HEK293 (cell line): Measurements from ENCODE around the gene SEMA4B.

Source experiments
- GLI4 ChIP-seq: fragments of 450-650 bp; formaldehyde crosslinking; IDR thresholded peaks from 2 replicates; pipeline ENCODE4 v1.5.1; 2016; ENCODE audit warnings: missing biosample characterization, missing genetic modification characterization
- KLF9 ChIP-seq: fragments of 450-650 bp; formaldehyde crosslinking; IDR thresholded peaks from 2 replicates; pipeline ENCODE4 v1.5.1; 2016; ENCODE audit warnings: missing biosample characterization, missing genetic modification characterization, low read depth
- SCRT1 ChIP-seq: fragments of 450-650 bp; formaldehyde crosslinking; IDR thresholded peaks from 2 replicates; pipeline ENCODE4 v1.5.1; 2016; ENCODE audit warnings: missing biosample characterization, missing genetic modification characterization, borderline replicate concordance
- ZBTB20 ChIP-seq: fragments of 450-650 bp; formaldehyde crosslinking; IDR thresholded peaks from 2 replicates; pipeline ENCODE4 v1.5.1; 2016; ENCODE audit warnings: missing biosample characterization, missing genetic modification characterization
- ZFP69B ChIP-seq: fragments of 450-650 bp; formaldehyde crosslinking; IDR thresholded peaks from 2 replicates; pipeline ENCODE4 v1.5.1; 2016; ENCODE audit warnings: missing biosample characterization, missing genetic modification characterization
- ZNF211 ChIP-seq: fragments of 450-650 bp; formaldehyde crosslinking; IDR thresholded peaks from 2 replicates; pipeline ENCODE4 v1.5.1; 2016; ENCODE audit warnings: low read depth, missing biosample characterization, missing genetic modification characterization
- ZNF239 ChIP-seq: fragments of 450-650 bp; formaldehyde crosslinking; IDR thresholded peaks from 2 replicates; pipeline ENCODE4 v1.5.1; 2016; ENCODE audit warnings: missing biosample characterization, missing genetic modification characterization
- ZNF335 ChIP-seq: fragments of 450-650 bp; formaldehyde crosslinking; conservative IDR thresholded peaks from 2 replicates; pipeline ENCODE4 v1.5.1; 2016; ENCODE audit warnings: missing biosample characterization, missing genetic modification characterization
- ZNF391 ChIP-seq: fragments of 450-650 bp; formaldehyde crosslinking; IDR thresholded peaks from 2 replicates; pipeline ENCODE4 v1.5.1; 2016; ENCODE audit warnings: low read depth, missing biosample characterization, missing genetic modification characterization, borderline replicate concordance
- ZNF423 ChIP-seq: fragments of 450-650 bp; formaldehyde crosslinking; IDR thresholded peaks from 2 replicates; pipeline ENCODE4 v1.5.1; 2016; ENCODE audit warnings: missing biosample characterization, missing genetic modification characterization
- ZNF561 ChIP-seq: fragments of 450-650 bp; IDR thresholded peaks from 2 replicates; pipeline ENCODE4 v1.5.1; 2018; ENCODE audit warnings: missing biosample characterization, missing genetic modification characterization, borderline replicate concordance
- ZNF660 ChIP-seq: fragments of 450-650 bp; IDR thresholded peaks from 2 replicates; pipeline ENCODE4 v1.5.1; 2018; ENCODE audit warnings: missing biosample characterization, mild to moderate bottlenecking, missing genetic modification characterization
- ZNF76 ChIP-seq: fragments of 450-650 bp; formaldehyde crosslinking; IDR thresholded peaks from 2 replicates; pipeline ENCODE4; 2016; ENCODE audit warnings: low read depth, missing biosample characterization, missing genetic modification characterization, borderline replicate concordance
- ZSCAN23 ChIP-seq: fragments of 450-650 bp; formaldehyde crosslinking; IDR thresholded peaks from 2 replicates; pipeline ENCODE4 v1.5.1; 2016; ENCODE audit warnings: missing biosample characterization, missing genetic modification characterization
- ZSCAN30 ChIP-seq: fragments of 450-650 bp; IDR thresholded peaks from 2 replicates; pipeline ENCODE4 v1.5.1; 2018; ENCODE audit warnings: missing biosample characterization, mild to moderate bottlenecking, missing genetic modification characterization, moderate library complexity
- TF ChIP-seq, protein P1 (sequence below): fragments of 450-650 bp; formaldehyde crosslinking; conservative IDR thresholded peaks from 2 replicates; pipeline ENCODE4 v1.5.1; 2016; ENCODE audit warnings: low read depth, missing biosample characterization, missing genetic modification characterization
- TF ChIP-seq, protein P2 (sequence below): fragments of 450-650 bp; formaldehyde crosslinking; IDR thresholded peaks from 2 replicates; pipeline ENCODE4 v1.5.1; 2017; ENCODE audit warnings: missing biosample characterization, missing genetic modification characterization
- TF ChIP-seq, protein P3 (sequence below): fragments of 450-650 bp; formaldehyde crosslinking; IDR thresholded peaks from 2 replicates; pipeline ENCODE4 v1.5.1; 2016; ENCODE audit warnings: missing biosample characterization, missing genetic modification characterization
- TF ChIP-seq, protein P4 (sequence below): fragments of 450-650 bp; formaldehyde crosslinking; IDR thresholded peaks from 2 replicates; pipeline ENCODE4 v1.5.1; 2016; ENCODE audit warnings: missing biosample characterization, missing genetic modification characterization
- TF ChIP-seq, protein P5 (sequence below): fragments of 450-650 bp; formaldehyde crosslinking; IDR thresholded peaks from 2 replicates; pipeline ENCODE4 v1.5.1; 2016; ENCODE audit warnings: missing biosample characterization, missing genetic modification characterization
- TF ChIP-seq, protein P6 (sequence below): fragments of 450-650 bp; formaldehyde crosslinking; IDR thresholded peaks from 2 replicates; pipeline ENCODE4 v1.5.1; 2016; ENCODE audit warnings: missing biosample characterization, missing genetic modification characterization

Gene SEMA4B

DNA sequence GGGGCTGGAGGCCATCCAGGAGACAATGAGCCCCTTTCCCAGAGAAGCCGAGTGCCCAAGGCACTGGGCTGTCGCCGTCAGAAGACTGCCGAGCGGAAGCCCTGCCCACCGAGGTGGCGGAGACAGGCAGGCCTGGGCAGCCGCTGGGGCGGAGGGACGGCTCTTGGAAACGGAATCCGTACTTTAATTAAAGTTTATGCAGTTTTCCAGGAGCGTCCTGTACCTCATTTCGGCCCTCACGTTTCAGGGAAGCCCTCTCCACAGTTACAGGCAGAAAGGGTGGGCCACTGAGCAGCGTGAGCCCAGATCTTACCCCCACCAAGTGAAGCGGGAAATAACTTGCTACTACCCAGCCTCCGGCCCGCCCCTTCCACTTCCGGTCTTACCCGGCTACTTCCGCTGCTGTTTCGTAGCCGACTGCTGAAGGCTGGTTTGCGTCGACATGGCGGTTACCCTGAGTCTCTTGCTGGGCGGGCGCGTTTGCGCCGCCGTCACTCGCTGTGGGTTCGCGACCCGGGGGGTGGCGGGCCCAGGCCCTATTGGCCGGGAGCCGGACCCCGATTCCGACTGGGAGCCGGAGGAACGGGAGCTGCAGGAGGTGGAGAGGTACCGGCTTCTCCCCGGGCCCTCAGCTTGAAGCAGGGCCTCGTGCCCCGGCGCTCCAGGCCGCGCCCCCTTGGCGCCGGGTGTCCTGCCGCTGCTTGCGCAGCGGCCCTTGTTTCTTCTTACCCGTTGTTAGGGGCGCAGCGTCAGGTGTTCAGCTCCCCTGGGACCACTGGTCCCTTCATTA lies 64.3 kb downstream of the SEMA4B start, which contains the start of gene NGRN (continued):
- TF ChIP-seq, protein P1, sequence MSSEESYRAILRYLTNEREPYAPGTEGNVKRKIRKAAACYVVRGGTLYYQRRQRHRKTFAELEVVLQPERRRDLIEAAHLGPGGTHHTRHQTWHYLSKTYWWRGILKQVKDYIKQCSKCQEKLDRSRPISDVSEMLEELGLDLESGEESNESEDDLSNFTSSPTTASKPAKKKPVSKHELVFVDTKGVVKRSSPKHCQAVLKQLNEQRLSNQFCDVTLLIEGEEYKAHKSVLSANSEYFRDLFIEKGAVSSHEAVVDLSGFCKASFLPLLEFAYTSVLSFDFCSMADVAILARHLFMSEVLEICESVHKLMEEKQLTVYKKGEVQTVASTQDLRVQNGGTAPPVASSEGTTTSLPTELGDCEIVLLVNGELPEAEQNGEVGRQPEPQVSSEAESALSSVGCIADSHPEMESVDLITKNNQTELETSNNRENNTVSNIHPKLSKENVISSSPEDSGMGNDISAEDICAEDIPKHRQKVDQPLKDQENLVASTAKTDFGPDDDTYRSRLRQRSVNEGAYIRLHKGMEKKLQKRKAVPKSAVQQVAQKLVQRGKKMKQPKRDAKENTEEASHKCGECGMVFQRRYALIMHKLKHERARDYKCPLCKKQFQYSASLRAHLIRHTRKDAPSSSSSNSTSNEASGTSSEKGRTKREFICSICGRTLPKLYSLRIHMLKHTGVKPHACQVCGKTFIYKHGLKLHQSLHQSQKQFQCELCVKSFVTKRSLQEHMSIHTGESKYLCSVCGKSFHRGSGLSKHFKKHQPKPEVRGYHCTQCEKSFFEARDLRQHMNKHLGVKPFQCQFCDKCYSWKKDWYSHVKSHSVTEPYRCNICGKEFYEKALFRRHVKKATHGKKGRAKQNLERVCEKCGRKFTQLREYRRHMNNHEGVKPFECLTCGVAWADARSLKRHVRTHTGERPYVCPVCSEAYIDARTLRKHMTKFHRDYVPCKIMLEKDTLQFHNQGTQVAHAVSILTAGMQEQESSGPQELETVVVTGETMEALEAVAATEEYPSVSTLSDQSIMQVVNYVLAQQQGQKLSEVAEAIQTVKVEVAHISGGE (tag by site-specific recombination): peak; percentile 90
- TF ChIP-seq ZNF660 (tag by site-specific recombination) (peak; percentile 66), ZNF76 (tag by site-specific recombination) (peak; percentile 53; the same call in 1 of the 2 replicates), ZNF423 (tag by site-specific recombination) (no peak), ZNF391 (0 out of 2 replicates have a peak, but pooled peaks have one; percentile 12), ZNF211 (tag by site-specific recombination) (no peak), SCRT1 (tag by site-specific recombination) (no peak), GLI4 (tag by site-specific recombination) (peak; percentile 63; the same call in 1 of the 2 replicates), ZNF561 (tag by site-specific recombination) (peak; percentile 52; the same call in 1 of the 2 replicates), KLF9 (tag by site-specific recombination) (peak; percentile 84), ZSCAN30 (tag by site-specific recombination) (peak; percentile 61), ZSCAN23 (no peak), ZFP69B (tag by site-specific recombination) (0 out of 2 replicates have a peak, but pooled peaks have one; percentile 56), ZBTB20 (tag by site-specific recombination) (peak; percentile 90), ZNF335 (peak; percentile 93), ZNF239 (tag by site-specific recombination) (no peak)
- TF ChIP-seq, protein P2, sequence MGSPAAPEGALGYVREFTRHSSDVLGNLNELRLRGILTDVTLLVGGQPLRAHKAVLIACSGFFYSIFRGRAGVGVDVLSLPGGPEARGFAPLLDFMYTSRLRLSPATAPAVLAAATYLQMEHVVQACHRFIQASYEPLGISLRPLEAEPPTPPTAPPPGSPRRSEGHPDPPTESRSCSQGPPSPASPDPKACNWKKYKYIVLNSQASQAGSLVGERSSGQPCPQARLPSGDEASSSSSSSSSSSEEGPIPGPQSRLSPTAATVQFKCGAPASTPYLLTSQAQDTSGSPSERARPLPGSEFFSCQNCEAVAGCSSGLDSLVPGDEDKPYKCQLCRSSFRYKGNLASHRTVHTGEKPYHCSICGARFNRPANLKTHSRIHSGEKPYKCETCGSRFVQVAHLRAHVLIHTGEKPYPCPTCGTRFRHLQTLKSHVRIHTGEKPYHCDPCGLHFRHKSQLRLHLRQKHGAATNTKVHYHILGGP (tag by site-specific recombination): no peak
- TF ChIP-seq, protein P3, sequence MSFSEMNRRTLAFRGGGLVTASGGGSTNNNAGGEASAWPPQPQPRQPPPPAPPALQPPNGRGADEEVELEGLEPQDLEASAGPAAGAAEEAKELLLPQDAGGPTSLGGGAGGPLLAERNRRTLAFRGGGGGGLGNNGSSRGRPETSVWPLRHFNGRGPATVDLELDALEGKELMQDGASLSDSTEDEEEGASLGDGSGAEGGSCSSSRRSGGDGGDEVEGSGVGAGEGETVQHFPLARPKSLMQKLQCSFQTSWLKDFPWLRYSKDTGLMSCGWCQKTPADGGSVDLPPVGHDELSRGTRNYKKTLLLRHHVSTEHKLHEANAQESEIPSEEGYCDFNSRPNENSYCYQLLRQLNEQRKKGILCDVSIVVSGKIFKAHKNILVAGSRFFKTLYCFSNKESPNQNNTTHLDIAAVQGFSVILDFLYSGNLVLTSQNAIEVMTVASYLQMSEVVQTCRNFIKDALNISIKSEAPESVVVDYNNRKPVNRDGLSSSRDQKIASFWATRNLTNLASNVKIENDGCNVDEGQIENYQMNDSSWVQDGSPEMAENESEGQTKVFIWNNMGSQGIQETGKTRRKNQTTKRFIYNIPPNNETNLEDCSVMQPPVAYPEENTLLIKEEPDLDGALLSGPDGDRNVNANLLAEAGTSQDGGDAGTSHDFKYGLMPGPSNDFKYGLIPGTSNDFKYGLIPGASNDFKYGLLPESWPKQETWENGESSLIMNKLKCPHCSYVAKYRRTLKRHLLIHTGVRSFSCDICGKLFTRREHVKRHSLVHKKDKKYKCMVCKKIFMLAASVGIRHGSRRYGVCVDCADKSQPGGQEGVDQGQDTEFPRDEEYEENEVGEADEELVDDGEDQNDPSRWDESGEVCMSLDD: peak; percentile 47
- TF ChIP-seq, protein P4, sequence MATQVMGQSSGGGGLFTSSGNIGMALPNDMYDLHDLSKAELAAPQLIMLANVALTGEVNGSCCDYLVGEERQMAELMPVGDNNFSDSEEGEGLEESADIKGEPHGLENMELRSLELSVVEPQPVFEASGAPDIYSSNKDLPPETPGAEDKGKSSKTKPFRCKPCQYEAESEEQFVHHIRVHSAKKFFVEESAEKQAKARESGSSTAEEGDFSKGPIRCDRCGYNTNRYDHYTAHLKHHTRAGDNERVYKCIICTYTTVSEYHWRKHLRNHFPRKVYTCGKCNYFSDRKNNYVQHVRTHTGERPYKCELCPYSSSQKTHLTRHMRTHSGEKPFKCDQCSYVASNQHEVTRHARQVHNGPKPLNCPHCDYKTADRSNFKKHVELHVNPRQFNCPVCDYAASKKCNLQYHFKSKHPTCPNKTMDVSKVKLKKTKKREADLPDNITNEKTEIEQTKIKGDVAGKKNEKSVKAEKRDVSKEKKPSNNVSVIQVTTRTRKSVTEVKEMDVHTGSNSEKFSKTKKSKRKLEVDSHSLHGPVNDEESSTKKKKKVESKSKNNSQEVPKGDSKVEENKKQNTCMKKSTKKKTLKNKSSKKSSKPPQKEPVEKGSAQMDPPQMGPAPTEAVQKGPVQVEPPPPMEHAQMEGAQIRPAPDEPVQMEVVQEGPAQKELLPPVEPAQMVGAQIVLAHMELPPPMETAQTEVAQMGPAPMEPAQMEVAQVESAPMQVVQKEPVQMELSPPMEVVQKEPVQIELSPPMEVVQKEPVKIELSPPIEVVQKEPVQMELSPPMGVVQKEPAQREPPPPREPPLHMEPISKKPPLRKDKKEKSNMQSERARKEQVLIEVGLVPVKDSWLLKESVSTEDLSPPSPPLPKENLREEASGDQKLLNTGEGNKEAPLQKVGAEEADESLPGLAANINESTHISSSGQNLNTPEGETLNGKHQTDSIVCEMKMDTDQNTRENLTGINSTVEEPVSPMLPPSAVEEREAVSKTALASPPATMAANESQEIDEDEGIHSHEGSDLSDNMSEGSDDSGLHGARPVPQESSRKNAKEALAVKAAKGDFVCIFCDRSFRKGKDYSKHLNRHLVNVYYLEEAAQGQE: 0 out of 2 replicates have a peak, but pooled peaks have one; percentile 16
- TF ChIP-seq, protein P5, sequence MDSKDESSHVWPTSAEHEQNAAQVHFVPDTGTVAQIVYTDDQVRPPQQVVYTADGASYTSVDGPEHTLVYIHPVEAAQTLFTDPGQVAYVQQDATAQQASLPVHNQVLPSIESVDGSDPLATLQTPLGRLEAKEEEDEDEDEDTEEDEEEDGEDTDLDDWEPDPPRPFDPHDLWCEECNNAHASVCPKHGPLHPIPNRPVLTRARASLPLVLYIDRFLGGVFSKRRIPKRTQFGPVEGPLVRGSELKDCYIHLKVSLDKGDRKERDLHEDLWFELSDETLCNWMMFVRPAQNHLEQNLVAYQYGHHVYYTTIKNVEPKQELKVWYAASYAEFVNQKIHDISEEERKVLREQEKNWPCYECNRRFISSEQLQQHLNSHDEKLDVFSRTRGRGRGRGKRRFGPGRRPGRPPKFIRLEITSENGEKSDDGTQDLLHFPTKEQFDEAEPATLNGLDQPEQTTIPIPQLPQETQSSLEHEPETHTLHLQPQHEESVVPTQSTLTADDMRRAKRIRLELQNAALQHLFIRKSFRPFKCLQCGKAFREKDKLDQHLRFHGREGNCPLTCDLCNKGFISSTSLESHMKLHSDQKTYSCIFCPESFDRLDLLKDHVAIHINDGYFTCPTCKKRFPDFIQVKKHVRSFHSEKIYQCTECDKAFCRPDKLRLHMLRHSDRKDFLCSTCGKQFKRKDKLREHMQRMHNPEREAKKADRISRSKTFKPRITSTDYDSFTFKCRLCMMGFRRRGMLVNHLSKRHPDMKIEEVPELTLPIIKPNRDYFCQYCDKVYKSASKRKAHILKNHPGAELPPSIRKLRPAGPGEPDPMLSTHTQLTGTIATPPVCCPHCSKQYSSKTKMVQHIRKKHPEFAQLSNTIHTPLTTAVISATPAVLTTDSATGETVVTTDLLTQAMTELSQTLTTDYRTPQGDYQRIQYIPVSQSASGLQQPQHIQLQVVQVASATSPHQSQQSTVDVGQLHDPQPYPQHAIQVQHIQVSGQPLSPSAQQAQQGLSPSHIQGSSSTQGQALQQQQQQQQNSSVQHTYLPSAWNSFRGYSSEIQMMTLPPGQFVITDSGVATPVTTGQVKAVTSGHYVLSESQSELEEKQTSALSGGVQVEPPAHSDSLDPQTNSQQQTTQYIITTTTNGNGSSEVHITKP (tag by site-specific recombination): peak; percentile 94
- TF ChIP-seq, protein P6, sequence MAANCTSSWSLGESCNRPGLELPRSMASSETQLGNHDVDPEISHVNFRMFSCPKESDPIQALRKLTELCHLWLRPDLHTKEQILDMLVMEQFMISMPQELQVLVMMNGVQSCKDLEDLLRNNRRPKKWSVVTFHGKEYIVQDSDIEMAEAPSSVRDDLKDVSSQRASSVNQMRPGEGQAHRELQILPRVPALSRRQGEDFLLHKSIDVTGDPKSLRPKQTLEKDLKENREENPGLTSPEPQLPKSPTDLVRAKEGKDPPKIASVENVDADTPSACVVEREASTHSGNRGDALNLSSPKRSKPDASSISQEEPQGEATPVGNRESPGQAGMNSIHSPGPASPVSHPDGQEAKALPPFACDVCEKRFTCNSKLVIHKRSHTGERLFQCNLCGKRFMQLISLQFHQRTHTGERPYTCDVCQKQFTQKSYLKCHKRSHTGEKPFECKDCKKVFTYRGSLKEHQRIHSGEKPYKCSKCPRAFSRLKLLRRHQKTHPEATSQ (tag by site-specific recombination): no peak; the same call in 1 of the 2 replicates
